Measurements from ENCODE around the gene C19orf33.

GRCh38 chr19:38308006-38308766 lies 4.1 kb downstream of the C19orf33 start:
- no peak for TF ChIP-seq POLR2A (IDR thresholded peaks at IDR 0.05)
- no peak for TF ChIP-seq CTCF (IDR thresholded peaks at IDR 0.05)

Data from thyroid gland (tissue), 4 donors.